ENCODE results near the gene CACNA2D3.

The CACNA2D3 gene

DNA sequence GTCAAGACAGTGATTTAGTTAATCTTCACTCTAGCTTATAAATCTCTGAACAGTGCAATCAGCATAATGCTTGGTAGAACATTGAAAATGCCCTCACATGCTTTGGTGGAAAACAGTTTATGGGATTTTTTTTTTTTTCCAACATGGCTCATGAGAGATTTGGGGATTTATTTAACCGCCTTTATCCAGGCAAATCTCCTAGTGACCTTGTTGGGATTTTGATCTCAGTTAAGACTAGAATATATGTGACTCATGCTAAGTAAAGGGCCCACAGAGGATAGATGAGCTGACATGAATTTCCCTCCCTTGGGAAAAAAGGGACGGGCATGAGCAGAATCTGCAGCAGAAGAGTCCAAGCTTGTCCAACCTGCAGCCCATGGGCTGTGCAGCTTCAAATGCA lies 786.8 kb downstream of the CACNA2D3 start:
- no peak overlapping the region for H3K4me3 ChIP-seq (ENCODE audit: low read length)
- no peak for DNase-seq (ENCODE audit: low read depth)
- TF ChIP-seq, protein P1, sequence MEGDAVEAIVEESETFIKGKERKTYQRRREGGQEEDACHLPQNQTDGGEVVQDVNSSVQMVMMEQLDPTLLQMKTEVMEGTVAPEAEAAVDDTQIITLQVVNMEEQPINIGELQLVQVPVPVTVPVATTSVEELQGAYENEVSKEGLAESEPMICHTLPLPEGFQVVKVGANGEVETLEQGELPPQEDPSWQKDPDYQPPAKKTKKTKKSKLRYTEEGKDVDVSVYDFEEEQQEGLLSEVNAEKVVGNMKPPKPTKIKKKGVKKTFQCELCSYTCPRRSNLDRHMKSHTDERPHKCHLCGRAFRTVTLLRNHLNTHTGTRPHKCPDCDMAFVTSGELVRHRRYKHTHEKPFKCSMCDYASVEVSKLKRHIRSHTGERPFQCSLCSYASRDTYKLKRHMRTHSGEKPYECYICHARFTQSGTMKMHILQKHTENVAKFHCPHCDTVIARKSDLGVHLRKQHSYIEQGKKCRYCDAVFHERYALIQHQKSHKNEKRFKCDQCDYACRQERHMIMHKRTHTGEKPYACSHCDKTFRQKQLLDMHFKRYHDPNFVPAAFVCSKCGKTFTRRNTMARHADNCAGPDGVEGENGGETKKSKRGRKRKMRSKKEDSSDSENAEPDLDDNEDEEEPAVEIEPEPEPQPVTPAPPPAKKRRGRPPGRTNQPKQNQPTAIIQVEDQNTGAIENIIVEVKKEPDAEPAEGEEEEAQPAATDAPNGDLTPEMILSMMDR (IDR thresholded peaks at IDR 0.05; ENCODE audit: insufficient read depth, low read depth, low read length, missing control alignments) = no peak

DNA sequence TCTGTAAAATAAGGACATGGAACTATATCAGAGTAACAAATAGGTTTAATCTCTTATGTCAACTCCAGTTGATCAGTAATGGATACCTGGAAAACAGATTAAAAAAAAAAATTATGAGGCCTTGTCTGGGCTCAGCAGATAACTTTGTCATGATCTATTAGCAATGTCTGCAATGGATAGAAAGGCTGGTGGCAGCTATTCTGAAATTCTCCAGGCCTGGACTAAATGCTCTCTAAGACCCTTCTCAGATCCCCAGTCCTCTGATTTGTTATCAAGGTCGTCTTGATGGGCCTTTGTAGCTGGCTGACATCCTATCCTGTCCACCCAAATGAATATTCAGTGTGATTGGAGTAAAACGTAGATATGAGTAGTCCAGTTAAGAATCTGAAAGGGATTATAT lies 791.8 kb downstream of the CACNA2D3 start:
- TF ChIP-seq, protein P1 (IDR thresholded peaks at IDR 0.05; ENCODE audit: insufficient read depth, low read depth, low read length, missing control alignments) = no peak
- DNase-seq (ENCODE audit: low read depth) = no peak
- no peak overlapping the region for H3K4me3 ChIP-seq (ENCODE audit: low read length)

DNA sequence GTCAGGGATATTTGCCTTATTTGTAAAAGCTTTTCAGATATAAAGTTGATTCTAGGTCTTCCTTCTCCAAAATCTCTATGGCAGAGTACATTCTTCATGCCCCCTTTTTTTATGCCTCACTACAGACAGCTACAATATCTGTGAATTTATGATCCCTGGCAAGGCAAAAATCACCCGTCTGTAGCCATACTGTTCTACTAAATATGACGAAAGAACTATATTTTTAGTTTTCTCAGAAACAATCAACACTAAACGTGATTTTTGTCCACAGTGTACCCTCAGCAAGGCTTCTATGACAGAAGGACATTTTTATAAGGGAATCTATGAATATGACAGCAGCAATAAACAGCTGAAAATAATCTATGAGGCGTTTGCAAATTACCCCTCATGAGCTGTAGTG lies 792.8 kb downstream of the CACNA2D3 start:
- DNase-seq (ENCODE audit: low read depth) = no peak
- H3K4me3 ChIP-seq (ENCODE audit: low read length) = no peak overlapping the region
- TF ChIP-seq, protein P1 (IDR thresholded peaks at IDR 0.05; ENCODE audit: insufficient read depth, low read depth, low read length, missing control alignments) = no peak

DNA sequence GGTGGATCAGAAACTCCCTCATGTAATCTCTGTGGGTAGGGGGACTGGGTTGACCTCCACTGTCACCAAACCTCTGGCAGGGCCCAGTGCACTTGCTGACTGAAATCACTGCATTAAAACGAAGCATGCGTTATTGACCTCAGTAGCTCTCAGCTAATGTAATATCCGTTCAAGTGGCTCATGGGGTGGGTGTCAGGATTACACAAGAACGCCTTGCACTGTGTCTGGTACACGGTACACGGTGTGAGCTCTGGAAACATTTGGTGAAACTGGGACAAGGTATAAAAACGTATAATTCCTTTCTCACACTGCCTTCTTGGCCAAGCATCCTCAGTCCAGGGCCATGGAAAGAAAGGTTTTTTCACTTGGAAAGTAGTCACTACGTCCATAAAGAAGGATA lies 793.6 kb downstream of the CACNA2D3 start:
- no peak overlapping the region for H3K4me3 ChIP-seq (ENCODE audit: low read length)
- TF ChIP-seq, protein P1 (IDR thresholded peaks at IDR 0.05; ENCODE audit: insufficient read depth, low read depth, low read length, missing control alignments) = no peak
- DNase-seq (ENCODE audit: low read depth) = no peak

DNA sequence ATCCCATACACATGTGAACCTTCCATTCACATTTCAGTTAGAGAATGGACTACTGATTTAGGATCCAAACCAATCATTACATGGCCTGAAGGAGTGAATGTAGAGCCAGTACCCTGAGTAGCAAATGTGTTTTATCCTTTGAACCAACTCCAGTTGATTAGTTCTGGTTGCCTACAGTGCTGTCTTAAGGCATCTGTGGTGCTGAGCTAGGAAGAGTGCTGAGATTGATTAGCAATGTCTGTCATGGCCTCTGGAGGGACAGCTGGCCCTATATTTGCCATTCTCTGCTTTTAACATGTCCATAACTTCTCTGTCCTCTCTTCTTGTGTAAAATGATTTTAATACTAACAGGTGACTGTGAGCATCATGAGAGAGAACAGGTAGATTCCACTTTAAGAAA lies 794.4 kb downstream of the CACNA2D3 start:
- TF ChIP-seq, protein P1 (IDR thresholded peaks at IDR 0.05; ENCODE audit: insufficient read depth, low read depth, low read length, missing control alignments) = no peak
- DNase-seq (ENCODE audit: low read depth) = no peak
- H3K4me3 ChIP-seq (ENCODE audit: low read length) = no peak overlapping the region

DNA sequence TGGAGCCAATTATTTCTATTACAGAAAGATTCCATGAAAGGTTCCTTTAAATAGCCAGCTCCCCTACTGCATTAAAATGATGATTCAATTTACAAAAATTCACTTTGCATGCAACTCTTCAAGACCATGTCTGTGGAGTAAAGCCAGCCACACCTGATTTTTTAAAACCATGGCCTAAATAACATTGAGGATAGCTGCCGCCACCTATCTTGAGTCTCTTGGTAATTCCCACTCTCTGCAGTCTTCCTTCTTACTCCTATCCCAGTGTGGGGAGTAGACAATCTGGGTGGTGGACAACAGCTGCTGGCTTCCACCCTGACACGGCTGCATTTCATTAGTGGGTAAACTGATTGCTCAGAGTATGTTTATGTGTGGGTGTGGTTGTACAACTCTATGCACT lies 794.8 kb downstream of the CACNA2D3 start:
- DNase-seq (ENCODE audit: low read depth) = no peak
- H3K4me3 ChIP-seq (ENCODE audit: low read length) = no peak overlapping the region
- TF ChIP-seq, protein P1 (IDR thresholded peaks at IDR 0.05; ENCODE audit: insufficient read depth, low read depth, low read length, missing control alignments) = no peak

DNA sequence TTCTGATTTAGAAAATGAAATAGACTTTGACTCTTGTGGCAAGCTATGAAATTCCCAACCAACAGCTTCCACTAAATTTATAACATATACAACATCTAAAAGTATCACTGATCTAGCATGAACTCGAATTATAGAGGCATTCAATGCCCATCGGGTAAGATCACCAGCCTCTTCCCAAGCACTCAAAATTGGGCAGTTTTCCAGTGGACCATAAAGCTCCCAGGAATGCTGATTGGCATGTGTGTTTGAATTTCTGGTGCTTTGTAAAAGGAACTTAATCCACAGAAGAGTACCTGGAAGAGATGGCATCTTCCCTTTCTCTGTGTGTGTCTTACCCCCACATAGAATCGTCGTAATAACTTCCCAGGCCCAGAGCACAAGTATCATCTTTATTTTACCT lies 795.5 kb downstream of the CACNA2D3 start:
- no peak for DNase-seq (ENCODE audit: low read depth)
- TF ChIP-seq, protein P1 (IDR thresholded peaks at IDR 0.05; ENCODE audit: insufficient read depth, low read depth, low read length, missing control alignments) = no peak
- no peak overlapping the region for H3K4me3 ChIP-seq (ENCODE audit: low read length)

Data from epithelial cell of esophagus (primary cell).